Small intestine (tissue), 7 donors: ENCODE results near the gene ZKSCAN1. TPM values are rescaled to one million over a fixed set of nuclear protein-coding genes. Genes with fewer than 3 reads are reported as not detected.
"Not testable (repeated sequence)": the region's sequence is repeated elsewhere in the genome, so short reads cannot be mapped to it uniquely, and the experiment has no call there.

ENCODE experiments used
- DNase-seq, 2 donors: peaks; one replicate each; pipeline versions ENCODE4 v3.0.0 to v3.0.0-alpha.2; 2013
- FAIRE-seq: peaks from 2 replicates; lab custom pipeline; 2012; peaks lifted over from hg19 to GRCh38; lab: Jason Lieb, UNC
- H3K27ac ChIP-seq, 3 donors: one replicate each; pipeline ENCODE4 v1.5.1; 2013; ENCODE audit warnings: low read length in 2 of 3, mild to moderate bottlenecking in 2 of 3, control low read depth in 1 of 3, inconsistent platforms in 1 of 3, low read depth in 1 of 3, moderate library complexity in 1 of 3
- H3K27me3 ChIP-seq, 3 donors: one replicate each; pipeline ENCODE4 v1.6.1; 2013; ENCODE audit warnings: low read length in 3 of 3, inconsistent platforms in 1 of 3; ENCODE audit not compliant: control insufficient read depth in 3 of 3, insufficient read depth in 3 of 3
- H3K36me3 ChIP-seq, 3 donors: one replicate each; pipeline ENCODE4 v1.6.1; 2013; ENCODE audit warnings: low read length in 3 of 3, inconsistent platforms in 1 of 3, low read depth in 1 of 3, mild to moderate bottlenecking in 1 of 3, moderate library complexity in 1 of 3; ENCODE audit not compliant: control insufficient read depth in 3 of 3, insufficient read depth in 2 of 3
- H3K4me1 ChIP-seq, 3 donors: one replicate each; pipeline ENCODE4 v1.6.1; 2013; ENCODE audit warnings: low read length in 2 of 3, inconsistent platforms in 1 of 3, low read depth in 1 of 3, mild to moderate bottlenecking in 1 of 3, moderate library complexity in 1 of 3; ENCODE audit not compliant: control insufficient read depth in 3 of 3, insufficient read depth in 2 of 3
- H3K4me3 ChIP-seq, 3 donors: one replicate each; pipeline ENCODE4 v1.5.1; 2013; ENCODE audit warnings: low read length in 3 of 3, control low read depth in 1 of 3, inconsistent platforms in 1 of 3, low read depth in 1 of 3, mild to moderate bottlenecking in 1 of 3, moderate library complexity in 1 of 3
- H3K9me3 ChIP-seq, 2 donors: one replicate each; pipeline ENCODE4 v1.6.1; 2013; ENCODE audit warnings: low read depth in 1 of 2, low read length in 1 of 2; ENCODE audit not compliant: control insufficient read depth in 2 of 2, insufficient read depth in 1 of 2
- WGBS, 3 donors: extraction: QIAGEN DNeasy Blood & Tissue Kit; methylation state at CpG; one replicate each; pipeline ENCODE4 v1.1.7; 2013; 5-methylcytosine and 5-hydroxymethylcytosine counted together
- polyA plus RNA-seq, 4 donors: library from polyadenylated mRNA; stranded (reverse) in 3 of 4; unstranded in 1 of 4; fragments of 200-250 nt in 3 of 4; fragments of 120-200 nt in 1 of 4; gene quantifications; one replicate each; pipeline versions ENCODE4 v1.2.1 to v1.2.3, GENCODE V29; 2013
- donor health status: healthy with polysubstance abuse.
- donor health status: control.
- donor health status: control.
- donor health status: Bipolar disorder and iron deficiency.
- donor health status: healthy.

ZKSCAN1 gene
- polyA plus RNA-seq, 4 donors, result 10.8 to 47.8 (median 19.1) TPM

GRCh38 chr7:100008525-100008924, 6.9 kb upstream of the ZKSCAN1 start:
- peaks cover 0 to 24% (median 0%) of the 10 kb centered on the region in 3 donors for H3K4me1 ChIP-seq
- H3K27ac ChIP-seq, result peak overlapping the region in 1 of 3 donors; percentile 58
- H3K36me3 ChIP-seq, result no peaks in the 10 kb centered on the region
- WGBS, 3 donors, result 8 to 53% (median 17%) methylated on average over 10 of the region's 10 CpGs
- DNase-seq, result peak; percentile 61 to 79
- no peaks in the 10 kb centered on the region for H3K27me3 ChIP-seq
- H3K9me3 ChIP-seq, result no peaks in the 10 kb centered on the region
- no peak overlapping the region for H3K4me3 ChIP-seq
- no peak for FAIRE-seq

GRCh38 chr7:100009952-100010351, 5.4 kb upstream of the ZKSCAN1 start:
- not testable (repeated sequence) for H3K27ac ChIP-seq
- H3K4me1 ChIP-seq, result peaks cover 0 to 14% (median 0%) of the 10 kb centered on the region in 3 donors

GRCh38 chr7:100010901-100011300, 4.5 kb upstream of the ZKSCAN1 start:
- Histone ChIP-seq H3K36me3 (no peaks in the 10 kb centered on the region), H3K27me3 (no peaks in the 10 kb centered on the region), H3K4me3 (no peak overlapping the region), H3K4me1 (peaks cover 0 to 18% (median 0%) of the 10 kb centered on the region in 3 donors), H3K9me3 (no peaks in the 10 kb centered on the region), H3K27ac (no peak overlapping the region)
- FAIRE-seq (no peak), DNase-seq (no peak)
- 77 to 87% (median 82%) methylated on average over 2 of the region's 2 CpGs for WGBS, 3 donors

More at GRCh38 chr7:100009952-100010351, 5.4 kb upstream of the ZKSCAN1 start:
- DNase-seq, H3K27me3 ChIP-seq, H3K4me3 ChIP-seq, H3K36me3 ChIP-seq, H3K9me3 ChIP-seq, FAIRE-seq: not testable (repeated sequence)
- 66 to 76% (median 68%) methylated on average over 8 of the region's 8 CpGs for WGBS, 3 donors

- Histone ChIP-seq H3K27me3 (no peaks in the 10 kb centered on the region), H3K4me1 (peaks cover 0 to 19% (median 0%) of the 10 kb centered on the region in 3 donors), H3K36me3 (no peaks in the 10 kb centered on the region), H3K9me3 (no peaks in the 10 kb centered on the region), H3K27ac (no peak overlapping the region), H3K4me3 (no peak overlapping the region)
- WGBS, 3 donors, result 57 to 69% (median 61%) methylated on average over 3 of the region's 3 CpGs
- no peak for DNase-seq
- no peak for FAIRE-seq
Measured at GRCh38 chr7:100011516-100011915, 3.9 kb upstream of the ZKSCAN1 start.

- not testable (repeated sequence) for H3K36me3 ChIP-seq, H3K4me3 ChIP-seq, H3K9me3 ChIP-seq, H3K27me3 ChIP-seq, H3K27ac ChIP-seq, FAIRE-seq
- peak; percentile 72 to 76 for DNase-seq
- peaks cover 0 to 30% (median 5%) of the 10 kb centered on the region in 3 donors for H3K4me1 ChIP-seq
- WGBS, 3 donors, result 25 to 62% (median 40%) methylated on average over 14 of the region's 14 CpGs
Measured at GRCh38 chr7:100012385-100013327, 2.7 kb upstream of the ZKSCAN1 start.

GRCh38 chr7:100013328-100013676, 2.1 kb upstream of the ZKSCAN1 start:
- WGBS, 3 donors, result 41 to 56% (median 44%) methylated on average over 3 of the region's 3 CpGs
- FAIRE-seq (no peak), DNase-seq (no peak)
- peaks cover 0 to 27% (median 5%) of the 10 kb centered on the region in 3 donors for H3K4me1 ChIP-seq
- H3K9me3 ChIP-seq, result no peaks in the 10 kb centered on the region
- peaks cover 0 to 3% (median 0%) of the 10 kb centered on the region in 3 donors for H3K36me3 ChIP-seq
- no peaks in the 10 kb centered on the region for H3K27me3 ChIP-seq
- no peak overlapping the region for H3K4me3 ChIP-seq
- no peak overlapping the region for H3K27ac ChIP-seq

GRCh38 chr7:100016215-100016901, 962 bp downstream of the ZKSCAN1 start:
- peak; percentile 46 to 72 for DNase-seq
- Histone ChIP-seq H3K4me3 (peak overlapping the region; percentile 70 to 97 (median 97)), H3K9me3 (no peaks in the 10 kb centered on the region), H3K36me3 (peaks cover 0 to 21% (median 0%) of the 10 kb centered on the region in 3 donors), H3K4me1 (peaks cover 0 to 19% (median 5%) of the 10 kb centered on the region in 3 donors), H3K27me3 (no peaks in the 10 kb centered on the region), H3K27ac (peak overlapping the region; percentile 85 to 97 (median 96))
- no peak for FAIRE-seq
- 6 to 23% (median 16%) methylated on average over 11 of the region's 11 CpGs for WGBS, 3 donors

GRCh38 chr7:100017300-100017699, 1.9 kb downstream of the ZKSCAN1 start:
- Histone ChIP-seq H3K4me3 (peak overlapping the region in 1 of 3 donors; percentile 20), H3K27me3 (no peaks in the 10 kb centered on the region), H3K4me1 (peaks cover 0 to 19% (median 5%) of the 10 kb centered on the region in 3 donors), H3K9me3 (no peaks in the 10 kb centered on the region), H3K36me3 (peaks cover 0 to 28% (median 0%) of the 10 kb centered on the region in 3 donors), H3K27ac (peak overlapping the region in 1 of 3 donors; percentile 97)
- no peak for FAIRE-seq
- DNase-seq, result peak; percentile 47 to 70
- 15 to 59% (median 39%) methylated on average over 11 of the region's 11 CpGs for WGBS, 3 donors
